B cell (primary cell): ENCODE measurements around the gene SMIM5. TPM values are rescaled to one million over a fixed set of nuclear protein-coding genes. Genes with fewer than 3 reads are reported as not detected.

Experiments
- ATAC-seq: fragments of 200-7000 bp; cut with Tn5 transposase; one replicate; pipeline ENCODE4 v1.10.0; 2021; ENCODE audit warnings: low read depth, mild to moderate bottlenecking, moderate number of reproducible peaks, moderate library complexity
- CTCF ChIA-PET: fragments of 350-600 bp; sonication (Branson Sonifier 250); formaldehyde crosslinking; loops from one replicate; lab custom pipeline; 2021; ENCODE audit warnings: antibody characterized with exemption, inconsistent platforms; lab: Charles Lee
- POLR2A ChIA-PET: fragments of 350-600 bp; sonication (Branson Sonifier 250); formaldehyde crosslinking; loops from one replicate; lab custom pipeline; 2021; ENCODE audit warnings: antibody characterized with exemption; lab: Charles Lee
- DNase-seq: peaks from one replicate; pipeline ENCODE4 v3.0.0; 2013
- H2AFZ ChIP-seq: 2 replicates; pipeline ENCODE4 v1.6.1; 2012; ENCODE audit warnings: mild to moderate bottlenecking, low read depth, low read length; ENCODE audit not compliant: insufficient read depth, poor library complexity, severe bottlenecking
- H3K27ac ChIP-seq, 2 donors: 1 replicate in 1 of 2; 2 replicates in 1 of 2; pipeline ENCODE4 v1.5.1; 2012 to 2013; ENCODE audit warnings: low read length in 2 of 2, mild to moderate bottlenecking in 2 of 2, moderate library complexity in 1 of 2
- H3K27me3 ChIP-seq, 4 experiments: fragments of 200-600 bp in 1 of 4; sonication (generic) in 1 of 4; replicated peaks in 1 of 4; 1 replicate in 2 of 4; 2 replicates in 2 of 4; pipeline versions ENCODE4 v1.6.1 to v1.7.0; 2013 to 2016; ENCODE audit warnings: low read length in 3 of 4, mild to moderate bottlenecking in 2 of 4, mixed read lengths in 1 of 4, moderate library complexity in 1 of 4; ENCODE audit not compliant: insufficient read depth in 4 of 4, control insufficient read depth in 3 of 4; ENCODE audit errors: control extremely low read depth in 1 of 4
- H3K36me3 ChIP-seq, 2 experiments: replicated peaks in 1 of 2; 1 replicate in 1 of 2; 2 replicates in 1 of 2; pipeline versions ENCODE4 v1.6.1 to v1.7.1; 2013; ENCODE audit warnings: low read length in 1 of 2; ENCODE audit not compliant: insufficient read depth in 2 of 2, control insufficient read depth in 1 of 2; ENCODE audit errors: control extremely low read depth in 1 of 2, extremely low read depth in 1 of 2
- H3K4me1 ChIP-seq, 2 donors: fragments of 200-600 bp in 1 of 2; sonication (generic) in 1 of 2; 1 replicate in 1 of 2; 2 replicates in 1 of 2; pipeline versions ENCODE4 v1.5.1 to v1.6.1; 2013 to 2017; ENCODE audit warnings: low read length in 2 of 2; ENCODE audit not compliant: control insufficient read depth in 2 of 2, insufficient read depth in 2 of 2
- H3K4me2 ChIP-seq: replicated peaks from 2 replicates; pipeline ENCODE3; 2012; ENCODE audit warnings: mild to moderate bottlenecking, low read depth, low read length; ENCODE audit not compliant: poor library complexity, severe bottlenecking
- H3K4me3 ChIP-seq, 5 experiments: fragments of 200-600 bp in 1 of 5; sonication (generic) in 1 of 5; 1 replicate in 3 of 5; 2 replicates in 2 of 5; pipeline versions ENCODE4 v1.5.1 to v1.7.0; 2011 to 2016; ENCODE audit warnings: low read length in 4 of 5, mild to moderate bottlenecking in 4 of 5, low read depth in 2 of 5, control low read depth in 1 of 5, moderate library complexity in 1 of 5; ENCODE audit not compliant: insufficient read depth in 1 of 5; ENCODE audit errors: control extremely low read depth in 1 of 5, extremely low read depth in 1 of 5
- H3K79me2 ChIP-seq: fragments of 200-600 bp; sonication (generic); one replicate; pipeline ENCODE4 v1.6.0; 2016; ENCODE audit warnings: low read length; ENCODE audit not compliant: control insufficient read depth, insufficient read depth
- H3K9ac ChIP-seq: fragments of 200-600 bp; sonication (generic); 2 replicates; pipeline ENCODE4 v1.6.1; 2017; ENCODE audit warnings: mild to moderate bottlenecking, low read length, moderate library complexity
- H3K9me3 ChIP-seq, 3 donors: one replicate each; pipeline versions ENCODE4 v1.6.1 to v1.7.1; 2013; ENCODE audit warnings: low read length in 2 of 3; ENCODE audit not compliant: control insufficient read depth in 2 of 3, insufficient read depth in 1 of 3; ENCODE audit errors: control extremely low read depth in 1 of 3
- H4K20me1 ChIP-seq: 2 replicates; pipeline ENCODE4 v1.6.0; 2012; ENCODE audit warnings: mild to moderate bottlenecking, low read length; ENCODE audit not compliant: insufficient read depth, control insufficient read depth, poor library complexity, severe bottlenecking
- H3K27ac Mint-ChIP-seq: one replicate; pipeline ENCODE4 v1.8.0; 2021; ENCODE audit warnings: mixed read lengths
- H3K27me3 Mint-ChIP-seq: one replicate; pipeline ENCODE4 v1.8.0; 2021; ENCODE audit warnings: mixed read lengths
- H3K4me1 Mint-ChIP-seq: one replicate; pipeline ENCODE4 v1.8.0; 2021; ENCODE audit warnings: mixed read lengths
- H3K4me3 Mint-ChIP-seq: one replicate; pipeline ENCODE4 v1.8.0; 2021; ENCODE audit warnings: mixed read lengths
- H3K9me3 Mint-ChIP-seq: one replicate; pipeline ENCODE4 v1.8.0; 2022; ENCODE audit warnings: mixed read lengths; ENCODE audit not compliant: insufficient read depth
- CTCF ChIP-seq: fragments of 200-600 bp; IDR thresholded peaks from one replicate; pipeline ENCODE4 v1.8.0; 2022; ENCODE audit warnings: antibody characterized with exemption, mild to moderate bottlenecking
- EZH2 ChIP-seq: IDR thresholded peaks from 2 replicates; pipeline ENCODE4 v1.6.1; 2012; ENCODE audit warnings: borderline replicate concordance, low read depth, mild to moderate bottlenecking, moderate library complexity, low read length; ENCODE audit not compliant: insufficient read depth, poor library complexity, severe bottlenecking
- WGBS: methylation state at CpG from one replicate; pipeline ENCODE4 v1.1.5; 2013; ENCODE audit warnings: missing lambda C conversion rate; ENCODE audit not compliant: insufficient coverage; 5-methylcytosine and 5-hydroxymethylcytosine counted together
- intact Hi-C: fragments of 100-400 bp; cut with micrococcal nuclease; formaldehyde crosslinking; loops from one replicate; pipeline ENCODE4 v1.10.0; 2022
- polyA plus RNA-seq: library from polyadenylated mRNA; depleted of rRNA; stranded (reverse); fragments of >200 nt; gene quantifications from 2 replicates; pipeline ENCODE4 v1.2.3, GENCODE V29; 2012
- total RNA-seq, 2 donors: library from RNA; stranded (reverse); fragments of 120-200 nt in 1 of 2; gene quantifications; 1 replicate in 1 of 2; 2 replicates in 1 of 2; pipeline versions ENCODE4 v1.2.3 to v1.2.4, GENCODE V29; 2013 to 2022

Gene SMIM5
- total and polyA plus RNA-seq, 2 donors (not counting 1 experiment from before 2014, with no cell fraction given): 0.62 to 7.6 TPM

- no peaks in the 10 kb centered on the region for H3K9me3 Mint-ChIP-seq
- ATAC-seq (no peak), DNase-seq (no peak)
- no peak overlapping the region for H3K4me2 ChIP-seq
- H3K79me2 ChIP-seq: no peaks in the 10 kb centered on the region
- peaks cover 2 to 18% of the 10 kb centered on the region in 2 experiments for H3K36me3 ChIP-seq
- TF ChIP-seq CTCF (no peak), EZH2 (no peak)
- ChIA-PET POLR2A (no interaction called here), CTCF (interaction anchor here (0.9 to 19.7 kb wide), 4 partner anchors 9 to 106 kb away, joined by 3 to 389 read pairs (median 41); partner anchors contain the start of gene SMIM5)
- H4K20me1 ChIP-seq: no peaks in the 10 kb centered on the region
- H3K27me3 ChIP-seq: no peaks in the 10 kb centered on the region
- H3K9me3 ChIP-seq: no peaks in the 10 kb centered on the region
- intact Hi-C loops: no loop called here
- no peaks in the 10 kb centered on the region for H3K27me3 Mint-ChIP-seq
- H3K27ac ChIP-seq: no peak overlapping the region
- H3K4me1 Mint-ChIP-seq: peaks cover 9% of the 10 kb centered on the region
- no peak overlapping the region for H3K27ac Mint-ChIP-seq
- no peak overlapping the region for H3K4me3 ChIP-seq
- H3K9ac ChIP-seq: no peak overlapping the region
- H3K4me3 Mint-ChIP-seq: no peak overlapping the region
- H3K4me1 ChIP-seq: peaks cover 7 to 9% of the 10 kb centered on the region in 2 donors
- no peak overlapping the region for H2AFZ ChIP-seq
- WGBS: 96% methylated on average over 9 of the region's 9 CpGs
These were observed 8.1 kb downstream of the SMIM5 start for GRCh38 chr17:75641343-75641742.

- DNase-seq (no peak), ATAC-seq (no peak)
- TF ChIP-seq EZH2 (no peak), CTCF (no peak)
- ChIA-PET CTCF (interaction anchor here (0.9 to 19.7 kb wide), 4 partner anchors 10 to 105 kb away, joined by 3 to 389 read pairs (median 41); partner anchors contain the start of gene SMIM5), POLR2A (no interaction called here)
- H3K4me3 ChIP-seq: no peak overlapping the region
- H3K79me2 ChIP-seq: no peaks in the 10 kb centered on the region
- no peaks in the 10 kb centered on the region for H3K9me3 ChIP-seq
- no peaks in the 10 kb centered on the region for H4K20me1 ChIP-seq
- H3K27ac Mint-ChIP-seq: no peak overlapping the region
- H2AFZ ChIP-seq: no peak overlapping the region
- H3K36me3 ChIP-seq: peaks cover 2 to 18% of the 10 kb centered on the region in 2 experiments
- H3K9me3 Mint-ChIP-seq: no peaks in the 10 kb centered on the region
- no peaks in the 10 kb centered on the region for H3K27me3 ChIP-seq
- no peak overlapping the region for H3K27ac ChIP-seq
- no peaks in the 10 kb centered on the region for H3K27me3 Mint-ChIP-seq
- no peak overlapping the region for H3K4me2 ChIP-seq
- intact Hi-C loops: no loop called here
- WGBS: 92% methylated on average over 4 of the region's 7 CpGs
- H3K4me1 Mint-ChIP-seq: peaks cover 13% of the 10 kb centered on the region
- H3K4me1 ChIP-seq: peaks cover 8 to 12% of the 10 kb centered on the region in 2 donors
- H3K4me3 Mint-ChIP-seq: no peak overlapping the region
- no peak overlapping the region for H3K9ac ChIP-seq
These were observed 9.0 kb downstream of the SMIM5 start for GRCh38 chr17:75642182-75642783.
